Epithelial cell of proximal tubule (primary cell): ENCODE measurements around the gene MAP7D2. TPM values are rescaled to one million over a fixed set of nuclear protein-coding genes. Genes with fewer than 3 reads are reported as not detected.

Experiments
- DNase-seq: peaks from one replicate; pipeline ENCODE4 v3.0.0-alpha.2; 2011; ENCODE audit warnings: low read depth
- H3K4me3 ChIP-seq: 2 replicates; pipeline ENCODE4 v1.5.1; 2011; ENCODE audit warnings: low read depth, mild to moderate bottlenecking, low read length
- CTCF ChIP-seq: conservative IDR thresholded peaks from 2 replicates; pipeline ENCODE4 v1.5.1; 2012; ENCODE audit warnings: low read depth, mild to moderate bottlenecking, low read length
- total RNA-seq: library from RNA; depleted of rRNA; stranded (reverse); fragments of >200 nt; gene quantifications from 2 replicates; pipeline ENCODE4 v1.2.3, GENCODE V29; 2015

The MAP7D2 gene
- total RNA-seq, 1 donor from 2014 or later = 1.4 TPM

DNA sequence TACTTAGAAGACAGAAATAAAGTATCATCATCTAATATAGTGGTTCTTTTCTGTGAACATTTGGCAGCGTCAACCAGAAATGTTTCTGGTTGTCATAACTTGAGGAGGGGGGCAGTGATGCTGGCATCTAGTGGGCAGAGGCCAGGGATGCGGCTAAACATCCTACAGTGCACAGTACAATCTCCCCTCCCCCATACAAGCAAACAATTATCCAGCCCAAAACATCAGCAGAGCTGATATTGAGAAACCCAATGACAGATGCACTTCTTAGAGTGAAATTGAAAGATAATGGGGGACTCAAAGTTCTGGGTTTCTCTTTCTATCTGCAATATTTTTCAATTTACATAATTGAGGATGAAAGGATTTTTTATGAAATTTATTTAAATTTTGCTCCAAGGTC is 26.9 kb upstream of the MAP7D2 start:
- DNase-seq = no peak
- no peak overlapping the region for H3K4me3 ChIP-seq
- no peak for TF ChIP-seq CTCF

- no peak for DNase-seq
- no peak overlapping the region for H3K4me3 ChIP-seq
- TF ChIP-seq CTCF = no peak
Observed at GRCh38 chrX:20143111-20143510, 26.4 kb upstream of the MAP7D2 start.

DNA sequence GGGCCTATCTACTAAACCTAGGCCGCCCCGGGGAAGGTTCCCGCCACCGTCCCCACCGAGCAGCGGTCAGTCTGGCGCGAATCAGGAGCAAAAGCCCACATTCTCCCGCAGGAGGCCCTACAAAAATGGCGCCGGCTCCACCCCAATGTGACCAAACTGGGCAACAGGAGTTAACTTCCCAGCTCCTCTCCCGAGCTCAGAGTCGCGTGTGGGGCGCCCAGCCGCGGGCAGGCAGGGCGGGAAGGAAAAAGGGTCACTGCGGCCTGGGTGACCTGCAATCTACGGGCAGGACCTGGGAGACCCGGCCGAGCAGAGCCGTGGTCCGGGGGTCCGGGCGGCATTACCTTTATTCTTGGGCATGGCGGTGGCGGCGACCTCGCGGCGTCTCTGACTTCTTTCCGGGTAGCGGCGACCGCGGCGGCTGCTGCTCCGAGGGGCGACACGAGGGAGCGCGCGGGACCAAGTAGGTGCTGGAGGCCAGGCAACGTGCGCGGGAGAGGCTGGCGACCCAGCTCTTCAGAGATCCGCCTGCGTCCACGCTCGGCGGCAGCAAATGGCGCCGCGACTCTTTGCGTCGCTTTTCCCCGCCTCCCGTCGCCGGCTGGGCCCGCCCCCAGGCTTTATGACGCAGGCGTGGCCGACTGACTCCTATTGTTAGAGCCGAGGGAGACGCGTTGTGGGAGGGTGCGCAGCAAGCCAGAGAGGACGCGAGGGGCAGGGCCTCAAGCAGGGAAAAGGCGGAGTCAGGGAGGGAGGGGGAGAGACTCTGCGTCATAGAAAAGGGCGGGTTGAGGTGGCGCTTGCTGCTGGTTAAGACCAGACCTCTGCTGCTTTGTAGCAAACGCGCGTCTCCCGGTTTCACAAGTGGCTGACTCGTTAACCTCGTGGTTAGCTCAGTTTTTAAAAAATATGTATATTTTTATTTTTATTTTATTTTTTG is 24.8 kb upstream of the MAP7D2 start, which contains the start of gene EIF1AX:
TSS of gene EIF1AX (minus strand) at position 558 of the 940 bp plus-strand sequence. CDS start at position 360, 198 bp downstream.
- H3K4me3 ChIP-seq = peak within 1 kb of the TSS; percentile 79
- peak; percentile 80 for DNase-seq
- TF ChIP-seq CTCF = no peak

GRCh38 chrX:20140420-20140819 is 23.7 kb upstream of the MAP7D2 start:
- H3K4me3 ChIP-seq = peak overlapping the region; percentile 79
- no peak for DNase-seq
- no peak for TF ChIP-seq CTCF

DNA sequence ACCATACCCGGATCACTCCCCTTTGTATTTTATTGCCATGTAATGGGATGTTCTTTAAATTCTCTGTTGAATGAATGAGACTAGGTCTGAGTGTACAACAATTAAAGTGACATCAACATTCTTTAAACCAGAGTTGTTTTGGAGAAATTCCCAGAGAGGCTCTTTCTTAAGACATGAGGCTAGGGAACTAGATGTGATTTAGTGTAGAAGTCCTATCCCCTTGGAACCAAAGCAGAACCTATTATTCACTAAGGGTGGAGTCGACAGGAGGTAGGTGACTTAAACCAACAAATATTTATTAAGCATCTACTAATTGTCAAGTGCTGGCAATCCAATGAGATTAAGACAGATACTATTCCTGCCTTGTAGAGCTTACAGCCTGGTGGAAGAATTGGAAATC is 23.3 kb upstream of the MAP7D2 start:
- no peak for TF ChIP-seq CTCF
- peak overlapping the region; percentile 79 for H3K4me3 ChIP-seq
- no peak for DNase-seq

DNA sequence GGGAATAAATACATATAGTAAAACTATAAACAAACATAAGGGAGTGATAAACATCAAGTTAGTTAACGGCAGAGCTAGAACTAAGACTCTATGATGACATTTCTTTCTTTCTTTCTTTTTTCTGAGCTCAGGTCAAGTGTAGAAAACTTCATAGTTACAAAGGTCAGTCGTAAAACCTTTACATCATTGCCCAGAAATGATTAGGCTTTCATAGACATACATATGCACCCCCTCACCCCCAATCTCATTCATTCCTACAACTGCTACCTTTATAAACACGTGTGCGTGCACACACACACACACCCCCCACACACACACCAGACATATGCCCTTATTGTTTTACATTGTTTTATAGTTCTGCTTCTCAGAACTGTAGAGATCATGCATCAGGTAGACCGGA is 19.2 kb upstream of the MAP7D2 start:
- no peak for DNase-seq
- H3K4me3 ChIP-seq = no peak overlapping the region
- TF ChIP-seq CTCF = no peak

- TF ChIP-seq CTCF = no peak
- H3K4me3 ChIP-seq = no peak overlapping the region
- no peak for DNase-seq
Observed at GRCh38 chrX:20132666-20133065, 16.0 kb upstream of the MAP7D2 start.
